ENCODE measurements around the gene PCCA.

DNA sequence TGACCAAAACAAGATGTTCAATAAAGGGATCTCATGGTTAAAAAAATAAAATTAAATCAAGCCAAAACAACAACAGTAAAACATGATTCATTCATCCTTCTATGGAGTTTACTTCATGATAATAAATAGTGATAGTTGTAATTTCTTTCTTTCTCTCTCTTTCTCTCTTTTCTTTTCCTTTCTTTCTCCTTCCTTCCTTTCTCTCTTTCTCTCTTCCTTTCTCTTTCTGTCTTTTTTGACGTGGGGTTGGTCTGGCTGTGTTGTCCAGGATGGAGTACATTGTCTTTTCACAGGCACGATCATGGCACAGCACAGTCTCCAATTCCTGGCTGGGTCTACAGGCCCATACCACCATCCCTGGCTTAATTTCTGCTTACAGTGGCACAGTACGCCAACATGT, 29.1 kb upstream of the PCCA start:
- TF ChIP-seq POLR2A (IDR thresholded peaks at IDR 0.05; ENCODE audit: low read length) (no peak), GATA1 (IDR thresholded peaks at IDR 0.05; ENCODE audit: low read depth, low read length) (no peak)

All from erythroblast (primary cell).